ENCODE data around the gene MON1B. TPM values are rescaled to one million over a fixed set of nuclear protein-coding genes. Genes with fewer than 3 reads are reported as not detected.
"Not testable (repeated sequence)": the region's sequence is repeated elsewhere in the genome, so short reads cannot be mapped to it uniquely, and the experiment has no call there.

MON1B gene
- total RNA-seq, 1 donor from 2014 or later: 2.1 TPM

- Histone ChIP-seq H3K36me3 (ENCODE audit: control insufficient read depth in 3 of 3, insufficient read depth in 3 of 3, low read length in 3 of 3) (no peaks in the 10 kb centered on the region), H3K4me1 (ENCODE audit: control insufficient read depth in 3 of 3, insufficient read depth in 3 of 3, low read length in 3 of 3) (peaks cover 2 to 7% (median 2%) of the 10 kb centered on the region in 3 donors), H3K9ac (ENCODE audit: low read depth in 1 of 3, low read length in 3 of 3) (no peak overlapping the region)
Measured at GRCh38 chr16:77234611-77235010, 43.6 kb downstream of the MON1B start.

DNA sequence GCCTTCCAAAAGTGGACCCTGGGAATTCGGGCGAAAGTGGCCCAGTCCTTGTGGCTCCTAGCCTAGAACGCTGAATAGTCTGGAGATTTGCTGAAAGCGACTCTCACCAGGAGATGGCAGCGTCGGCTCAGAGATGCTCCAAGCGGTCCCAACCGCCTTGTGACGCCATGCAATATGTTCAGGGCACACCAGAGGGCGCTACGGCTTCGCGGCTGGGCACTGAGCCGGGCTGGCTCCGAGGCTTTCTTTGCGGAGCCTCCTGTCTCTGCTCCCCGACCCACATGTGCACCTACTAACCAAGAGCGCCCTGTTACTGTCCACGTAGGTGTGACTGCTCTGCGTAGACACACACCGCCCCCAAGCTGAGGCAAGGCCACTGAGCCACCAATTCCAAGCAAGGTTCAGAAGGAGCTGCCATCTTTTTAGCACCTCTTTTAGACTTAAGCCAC lies 45.1 kb downstream of the MON1B start:
- H3K9me3 ChIP-seq (ENCODE audit: control insufficient read depth in 3 of 3, low read length in 3 of 3): no peaks in the 10 kb centered on the region
- peaks cover 2 to 7% (median 2%) of the 10 kb centered on the region in 3 donors for H3K4me1 ChIP-seq (ENCODE audit: control insufficient read depth in 3 of 3, insufficient read depth in 3 of 3, low read length in 3 of 3)
- H3K27ac ChIP-seq (ENCODE audit: low read depth, low read length): no peak overlapping the region
- peak overlapping the region in 2 of 3 donors; percentile 42 to 67 for H3K4me3 ChIP-seq (ENCODE audit: low read length in 3 of 3)
- H3K27me3 ChIP-seq (ENCODE audit: control insufficient read depth in 3 of 3, insufficient read depth in 3 of 3, low read length in 3 of 3): peaks cover 4 to 8% (median 7%) of the 10 kb centered on the region in 3 donors
- H3K36me3 ChIP-seq (ENCODE audit: control insufficient read depth in 3 of 3, insufficient read depth in 3 of 3, low read length in 3 of 3): no peaks in the 10 kb centered on the region
- no peak overlapping the region for H3K9ac ChIP-seq (ENCODE audit: low read depth in 1 of 3, low read length in 3 of 3)

More at GRCh38 chr16:77234611-77235010, 43.6 kb downstream of the MON1B start:
- H3K4me3 ChIP-seq (ENCODE audit: low read length in 3 of 3): no peak overlapping the region
- no peaks in the 10 kb centered on the region for H3K9me3 ChIP-seq (ENCODE audit: control insufficient read depth in 3 of 3, low read length in 3 of 3)
- no peak overlapping the region for H3K27ac ChIP-seq (ENCODE audit: low read depth, low read length)
- H3K27me3 ChIP-seq (ENCODE audit: control insufficient read depth in 3 of 3, insufficient read depth in 3 of 3, low read length in 3 of 3): peaks cover 4 to 8% (median 7%) of the 10 kb centered on the region in 3 donors

DNA sequence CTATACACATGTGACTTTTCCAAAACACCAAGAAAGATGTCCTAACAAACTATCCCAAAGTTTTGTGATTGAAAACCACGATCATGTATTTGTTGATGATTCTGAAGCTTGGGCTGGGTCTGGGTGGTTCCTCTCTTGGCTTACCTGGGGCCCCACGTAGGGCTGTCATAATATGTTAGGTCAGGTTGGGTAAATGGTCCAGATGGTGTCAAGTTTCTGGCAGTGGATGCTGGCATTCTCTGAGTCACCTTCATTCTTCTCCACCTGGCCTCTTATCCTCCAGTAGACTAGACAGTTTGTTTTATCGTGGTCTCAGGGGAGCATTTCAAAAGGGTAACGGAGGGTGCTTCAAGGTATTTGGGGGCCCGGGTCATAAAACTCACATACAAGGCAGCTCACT lies 47.6 kb downstream of the MON1B start:
- no peak overlapping the region for H3K4me3 ChIP-seq (ENCODE audit: low read length in 3 of 3)
- H3K4me1 ChIP-seq (ENCODE audit: control insufficient read depth in 3 of 3, insufficient read depth in 3 of 3, low read length in 3 of 3): peaks cover 2 to 7% (median 2%) of the 10 kb centered on the region in 3 donors
- H3K36me3 ChIP-seq (ENCODE audit: control insufficient read depth in 3 of 3, insufficient read depth in 3 of 3, low read length in 3 of 3): no peaks in the 10 kb centered on the region
- H3K9me3 ChIP-seq (ENCODE audit: control insufficient read depth in 3 of 3, low read length in 3 of 3): no peaks in the 10 kb centered on the region
- peaks cover 4 to 8% (median 4%) of the 10 kb centered on the region in 3 donors for H3K27me3 ChIP-seq (ENCODE audit: control insufficient read depth in 3 of 3, insufficient read depth in 3 of 3, low read length in 3 of 3)
- no peak overlapping the region for H3K9ac ChIP-seq (ENCODE audit: low read depth in 1 of 3, low read length in 3 of 3)
- H3K27ac ChIP-seq (ENCODE audit: low read depth, low read length): no peak overlapping the region

DNA sequence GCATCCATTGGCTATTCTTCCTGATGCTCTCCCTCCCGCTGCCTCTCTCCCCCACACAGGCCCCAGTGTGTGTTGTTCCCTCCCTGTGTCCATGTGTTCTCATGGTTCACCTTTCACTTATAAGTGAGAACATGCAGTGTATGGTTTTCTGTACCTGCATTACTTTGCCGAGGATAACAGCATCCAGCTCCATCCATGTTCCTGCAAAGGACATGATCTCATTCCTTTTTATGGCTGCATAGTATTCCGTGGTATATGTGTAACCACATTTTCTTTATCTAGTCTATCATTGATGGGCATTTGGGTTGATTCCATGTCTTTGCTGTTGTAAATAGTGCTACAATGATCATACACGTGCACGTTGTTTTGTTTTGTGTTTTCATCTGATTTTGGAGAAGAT lies 51.5 kb downstream of the MON1B start:
- H3K27ac ChIP-seq (ENCODE audit: low read depth, low read length); H3K4me1 ChIP-seq (ENCODE audit: control insufficient read depth in 3 of 3, insufficient read depth in 3 of 3, low read length in 3 of 3); H3K9ac ChIP-seq (ENCODE audit: low read depth in 1 of 3, low read length in 3 of 3); H3K27me3 ChIP-seq (ENCODE audit: control insufficient read depth in 3 of 3, insufficient read depth in 3 of 3, low read length in 3 of 3); H3K9me3 ChIP-seq (ENCODE audit: control insufficient read depth in 3 of 3, low read length in 3 of 3); H3K4me3 ChIP-seq (ENCODE audit: low read length in 3 of 3); H3K36me3 ChIP-seq (ENCODE audit: control insufficient read depth in 3 of 3, insufficient read depth in 3 of 3, low read length in 3 of 3): not testable (repeated sequence)

- H3K36me3 ChIP-seq (ENCODE audit: control insufficient read depth in 3 of 3, insufficient read depth in 3 of 3, low read length in 3 of 3): no peaks in the 10 kb centered on the region
Measured at GRCh38 chr16:77246150-77246549, 55.2 kb downstream of the MON1B start.

DNA sequence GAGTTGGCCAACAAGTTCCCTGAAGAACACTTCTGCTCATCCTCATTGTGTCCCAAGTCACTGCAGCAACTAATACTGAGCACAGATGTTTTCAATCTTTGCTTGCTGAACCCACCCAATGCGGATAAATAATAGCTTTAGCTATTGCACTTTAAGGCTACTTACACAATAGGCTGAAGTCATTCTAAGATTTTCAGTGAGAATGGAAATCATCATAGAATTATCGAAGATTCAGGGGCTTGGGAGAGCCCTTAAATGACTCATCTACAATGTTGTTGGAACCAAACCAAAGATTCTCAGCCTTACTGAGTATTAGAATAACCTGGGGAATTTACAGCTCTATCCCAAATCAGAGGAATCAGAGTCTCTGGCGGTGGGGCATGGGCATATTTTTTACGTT lies 59.4 kb downstream of the MON1B start:
- no peaks in the 10 kb centered on the region for H3K27me3 ChIP-seq (ENCODE audit: control insufficient read depth in 3 of 3, insufficient read depth in 3 of 3, low read length in 3 of 3)
- H3K4me3 ChIP-seq (ENCODE audit: low read length in 3 of 3): no peak overlapping the region

More at GRCh38 chr16:77246150-77246549, 55.2 kb downstream of the MON1B start:
- H3K9ac ChIP-seq (ENCODE audit: low read depth in 1 of 3, low read length in 3 of 3): no peak overlapping the region
- H3K27ac ChIP-seq (ENCODE audit: low read depth, low read length): no peak overlapping the region
- H3K27me3 ChIP-seq (ENCODE audit: control insufficient read depth in 3 of 3, insufficient read depth in 3 of 3, low read length in 3 of 3): no peaks in the 10 kb centered on the region
- no peaks in the 10 kb centered on the region for H3K9me3 ChIP-seq (ENCODE audit: control insufficient read depth in 3 of 3, low read length in 3 of 3)
- H3K4me1 ChIP-seq (ENCODE audit: control insufficient read depth in 3 of 3, insufficient read depth in 3 of 3, low read length in 3 of 3): no peaks in the 10 kb centered on the region
- H3K4me3 ChIP-seq (ENCODE audit: low read length in 3 of 3): no peak overlapping the region

More for the DNA sequence above, 59.4 kb downstream of the MON1B start:
- Histone ChIP-seq H3K9me3 (ENCODE audit: control insufficient read depth in 3 of 3, low read length in 3 of 3) (no peaks in the 10 kb centered on the region), H3K27ac (ENCODE audit: low read depth, low read length) (no peak overlapping the region), H3K4me1 (ENCODE audit: control insufficient read depth in 3 of 3, insufficient read depth in 3 of 3, low read length in 3 of 3) (no peaks in the 10 kb centered on the region), H3K36me3 (ENCODE audit: control insufficient read depth in 3 of 3, insufficient read depth in 3 of 3, low read length in 3 of 3) (no peaks in the 10 kb centered on the region), H3K9ac (ENCODE audit: low read depth in 1 of 3, low read length in 3 of 3) (no peak overlapping the region)

Other genes starting within 250 kb of the MON1B start
- 0.52 TPM for gene SYCE1L, start 8.2 kb downstream of the MON1B start, total RNA-seq
- 5.2 TPM for gene ADAMTS18, start 243.8 kb downstream of the MON1B start, total RNA-seq

Measured in skeletal muscle tissue (tissue), 4 donors.